ENCODE data around the gene ZNF624.
"Not testable (repeated sequence)": the region's sequence is repeated elsewhere in the genome, so short reads cannot be mapped to it uniquely, and the experiment has no call there.

Gene ZNF624

DNA sequence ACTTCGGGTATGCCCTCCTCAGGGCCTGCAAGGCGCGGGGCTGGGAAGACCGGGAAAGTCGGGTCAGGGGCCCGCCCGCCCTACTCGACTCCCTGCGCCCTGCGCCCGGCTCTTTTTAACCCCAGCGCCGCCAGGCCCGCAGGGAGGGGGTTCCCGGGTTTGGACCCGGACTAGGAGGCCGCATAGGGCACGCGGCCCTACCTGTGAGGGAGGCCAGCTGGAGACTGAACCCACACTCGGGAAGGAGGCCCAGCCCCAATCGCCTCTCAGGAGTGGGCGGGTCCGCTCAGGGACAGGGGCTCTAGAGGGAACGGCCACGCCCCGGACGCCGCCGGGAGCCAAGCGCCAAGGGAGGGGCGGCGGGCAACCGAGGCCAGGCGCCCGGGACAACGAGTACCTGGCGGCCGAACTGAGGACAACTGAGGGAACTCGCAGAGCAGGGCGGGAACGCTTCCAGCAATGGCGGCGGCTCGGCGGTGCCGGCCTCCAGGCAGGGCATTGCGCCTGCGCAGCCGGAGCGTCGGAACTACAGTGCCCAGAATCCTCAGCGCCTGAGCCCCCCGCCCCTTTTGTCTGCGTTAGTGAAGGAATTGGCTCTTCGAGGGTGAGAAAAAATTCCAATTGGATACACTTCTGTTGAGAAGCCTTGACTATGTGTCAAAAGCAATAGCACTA, at the start of gene ZNF624:
ZNF624 (minus strand) TSS at position 484 of the 675 bp plus-strand sequence.
- peak; percentile 69 for DNase-seq (ENCODE audit: low read depth)

DNA sequence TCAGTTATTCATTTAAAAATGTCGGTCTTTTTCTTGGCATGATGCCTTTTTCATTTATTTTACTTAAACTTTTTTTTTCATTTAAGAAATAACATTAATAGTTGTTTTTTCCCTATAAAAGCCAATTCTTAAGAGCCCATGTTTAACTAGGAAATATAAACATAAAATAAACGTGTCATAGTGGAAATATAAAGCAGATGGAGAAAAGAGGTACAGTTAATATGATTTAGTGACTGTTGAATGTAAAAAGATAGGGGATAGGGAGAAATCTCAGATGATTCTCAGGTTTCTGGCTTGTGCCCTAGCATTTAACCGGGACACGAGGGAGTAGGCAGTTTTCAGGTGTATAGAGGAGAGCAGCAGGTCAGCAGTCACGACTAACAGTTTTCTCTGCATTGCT, 44.0 kb upstream of the ZNF624 start:
- DNase-seq (ENCODE audit: low read depth) = not testable (repeated sequence)

DNA sequence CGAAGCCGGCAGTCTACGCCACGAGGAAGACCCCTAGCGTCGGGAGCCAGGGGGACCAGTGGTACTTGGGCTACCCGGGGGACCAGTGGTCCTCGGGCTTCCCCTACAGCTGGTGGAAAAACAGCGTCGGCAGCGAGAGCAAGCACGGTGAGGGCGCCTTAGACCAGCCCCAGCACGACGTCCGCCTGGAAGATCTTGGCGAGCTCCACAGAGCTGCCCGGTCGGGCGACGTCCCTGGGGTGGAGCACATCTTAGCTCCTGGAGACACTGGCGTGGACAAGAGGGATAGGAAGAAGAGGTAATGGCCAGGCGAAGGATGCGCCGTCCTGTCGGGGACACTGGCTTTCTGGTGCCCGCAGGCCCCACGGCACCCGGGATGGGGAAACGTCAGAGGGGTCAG, 36.8 kb upstream of the ZNF624 start:
- DNase-seq (ENCODE audit: low read depth) = not testable (repeated sequence)

DNA sequence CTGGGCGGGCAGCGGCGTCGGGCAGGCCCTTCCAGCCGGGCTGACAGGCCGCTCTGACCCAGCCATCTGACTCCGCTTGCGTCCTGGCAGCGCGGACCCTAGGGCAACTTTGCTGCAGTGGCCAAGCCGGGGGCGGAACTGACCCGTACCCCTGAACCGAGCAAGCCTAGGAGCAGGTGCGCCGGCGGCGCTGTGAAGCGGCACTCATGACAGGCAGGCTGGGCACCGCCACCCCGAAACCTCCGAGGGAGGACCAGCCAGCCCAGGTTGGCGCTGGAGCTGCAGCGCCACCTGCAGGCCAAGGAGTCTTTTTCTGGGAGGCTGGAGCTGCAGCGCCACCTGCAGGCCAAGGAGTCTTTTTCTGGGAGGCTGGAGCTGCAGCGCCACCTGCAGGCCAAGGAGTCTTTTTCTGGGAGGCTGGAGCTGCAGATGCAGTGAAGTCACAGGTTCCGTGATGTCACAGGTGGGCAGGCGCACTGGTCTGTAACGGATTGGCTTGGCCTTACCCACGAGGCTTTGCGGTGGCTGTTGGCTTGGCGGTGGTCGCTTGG, 36.2 kb upstream of the ZNF624 start, which contains the start of gene CCDC144A:
CCDC144A (plus strand) TSS at position 511 of the 551 bp plus-strand sequence. CDS start 160 bp downstream, outside the sequence.
- not testable (repeated sequence) for DNase-seq (ENCODE audit: low read depth)

DNA sequence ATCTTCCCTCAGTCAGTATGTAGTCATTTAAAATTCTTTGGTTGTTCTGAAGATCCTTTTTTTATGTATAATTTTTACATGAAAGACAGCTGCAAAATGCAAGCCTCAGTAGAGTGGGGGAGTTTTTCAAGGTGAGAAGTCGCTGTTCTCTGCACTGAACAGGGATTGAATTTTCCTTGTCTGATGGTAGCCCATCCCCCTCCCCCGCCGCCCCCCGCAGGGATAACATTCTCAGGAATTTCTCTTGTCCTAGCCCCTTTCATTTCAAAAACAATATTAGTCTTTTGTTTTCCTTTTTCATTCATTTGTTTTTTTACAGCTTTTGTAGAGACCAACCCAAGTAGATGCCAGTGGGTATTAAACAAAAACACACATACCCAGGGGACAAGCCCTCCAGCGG, 33.5 kb upstream of the ZNF624 start:
- DNase-seq (ENCODE audit: low read depth) = not testable (repeated sequence)

DNA sequence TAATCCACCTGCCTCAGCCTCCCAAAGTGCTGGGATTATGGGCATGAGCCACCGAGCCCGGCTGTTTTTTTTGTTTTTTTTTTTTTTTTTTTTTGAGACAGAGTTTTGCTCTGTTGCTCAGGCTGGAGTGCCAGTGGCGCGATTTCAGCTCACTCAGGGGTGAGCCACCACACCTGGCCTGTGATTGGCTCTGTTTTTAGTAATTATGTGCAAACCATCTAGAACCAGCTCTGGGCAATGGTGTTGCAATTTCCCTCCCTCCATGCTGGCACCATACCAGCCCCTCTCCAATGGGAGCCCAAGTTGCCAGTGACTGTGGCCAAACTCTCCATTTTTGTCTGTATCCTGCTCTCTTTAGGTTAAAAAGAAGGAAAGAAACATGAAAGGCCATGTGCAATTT, 32.4 kb upstream of the ZNF624 start:
- not testable (repeated sequence) for DNase-seq (ENCODE audit: low read depth)

DNA sequence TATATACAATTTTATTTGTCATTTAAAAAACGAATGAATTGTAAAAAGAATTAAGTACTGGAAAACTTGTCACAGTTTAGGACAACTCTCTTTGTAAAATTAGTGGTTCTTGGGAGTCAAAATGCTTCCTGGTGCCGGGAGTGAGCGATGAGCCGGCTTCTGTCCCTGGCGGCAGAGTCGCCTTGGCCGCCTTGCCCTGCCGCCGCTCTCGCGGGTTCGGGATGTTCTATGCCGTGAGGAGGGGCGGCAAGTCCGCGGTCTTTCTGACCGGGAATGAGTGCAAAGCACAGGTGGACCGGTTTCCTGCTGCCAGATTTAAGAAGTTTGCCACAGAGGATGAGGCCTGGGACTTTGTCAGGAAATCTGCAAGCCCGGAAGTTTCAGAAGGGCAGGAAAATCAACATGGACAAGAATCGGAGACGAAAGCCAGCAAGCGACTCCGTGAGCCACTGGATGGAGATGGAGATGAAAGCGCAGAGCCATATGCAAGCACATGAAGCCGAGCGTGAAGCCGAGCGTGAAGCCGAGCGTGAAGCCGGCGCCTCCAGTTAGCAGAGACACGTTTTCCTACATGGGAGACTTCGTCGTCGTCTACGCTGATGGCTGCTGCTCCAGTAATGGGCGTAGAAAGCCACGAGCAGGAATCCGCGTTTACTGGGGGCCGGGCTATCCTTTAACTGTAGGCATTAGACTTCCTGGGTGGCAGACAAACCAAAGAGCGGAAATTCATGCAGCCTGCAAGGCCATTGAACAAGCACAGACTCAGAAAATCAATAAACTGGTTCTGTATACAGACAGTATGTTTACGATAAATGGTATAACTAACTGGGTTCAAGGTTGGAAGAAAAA, 29.9 kb upstream of the ZNF624 start:
- not testable (repeated sequence) for DNase-seq (ENCODE audit: low read depth)

DNA sequence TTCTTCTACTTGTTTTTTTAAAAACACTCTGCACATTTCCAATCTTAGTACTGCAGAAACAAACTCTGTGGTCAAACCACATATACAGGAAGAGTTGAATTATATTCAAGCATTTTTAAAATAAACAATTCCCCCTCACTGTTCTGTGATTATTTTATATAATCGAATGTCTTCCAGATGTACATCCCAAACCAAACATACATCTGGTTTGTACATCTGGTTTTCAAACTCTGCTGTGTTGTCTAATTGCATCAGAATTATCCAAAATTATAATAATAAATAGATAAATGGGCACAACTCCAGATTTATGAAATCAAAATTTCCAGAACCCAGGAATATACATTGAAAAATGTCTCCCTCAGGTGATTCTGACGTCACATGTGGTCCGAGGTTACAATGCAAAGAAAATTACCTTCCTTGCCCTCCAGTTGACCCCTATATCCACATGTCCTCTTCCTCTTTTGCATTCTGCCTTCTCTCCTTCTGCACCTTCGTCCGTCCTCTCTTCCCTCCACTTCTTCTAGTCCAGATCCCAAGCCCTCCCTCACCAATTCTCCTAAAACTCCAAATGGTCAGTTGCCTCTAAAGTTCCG, 23.1 kb upstream of the ZNF624 start:
- no peak for DNase-seq (ENCODE audit: low read depth)

DNA sequence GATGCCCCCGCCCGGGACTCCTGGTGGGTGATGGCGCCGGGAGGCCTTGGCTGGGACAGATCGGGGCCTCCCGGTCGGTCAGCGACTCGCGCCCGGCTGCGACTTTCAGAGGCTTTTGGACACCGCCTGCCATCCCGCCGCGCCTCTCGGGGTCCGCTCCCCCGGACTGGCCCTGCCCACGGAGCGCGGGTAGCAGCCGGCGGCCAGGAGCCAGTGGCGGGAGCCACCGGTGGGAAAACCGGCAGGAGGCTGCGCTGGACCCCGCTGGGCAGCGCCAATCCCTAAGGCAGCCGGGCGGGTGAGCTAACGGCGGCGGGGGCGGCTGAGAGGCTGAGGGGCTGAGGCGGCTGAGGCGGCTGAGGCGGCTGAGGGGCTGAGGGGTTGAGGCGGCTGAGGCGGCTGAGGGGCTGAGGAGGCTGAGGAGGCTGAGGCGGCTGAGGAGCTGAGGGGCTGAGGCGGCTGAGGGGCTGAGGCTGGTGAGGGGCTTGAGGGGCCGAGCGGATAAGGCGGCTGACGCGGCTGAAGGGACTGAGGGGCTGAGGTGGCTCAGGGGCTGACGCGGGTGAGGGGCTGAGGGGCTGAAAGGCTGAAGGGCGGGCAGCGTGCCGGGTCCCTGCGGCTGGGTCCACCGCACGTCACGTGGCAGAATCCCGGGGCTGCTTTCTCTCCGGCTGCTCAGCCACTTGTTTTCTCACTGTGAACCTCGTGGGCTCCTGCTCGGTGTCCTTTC, 13.4 kb upstream of the ZNF624 start:
- DNase-seq (ENCODE audit: low read depth) = not testable (repeated sequence)

DNA sequence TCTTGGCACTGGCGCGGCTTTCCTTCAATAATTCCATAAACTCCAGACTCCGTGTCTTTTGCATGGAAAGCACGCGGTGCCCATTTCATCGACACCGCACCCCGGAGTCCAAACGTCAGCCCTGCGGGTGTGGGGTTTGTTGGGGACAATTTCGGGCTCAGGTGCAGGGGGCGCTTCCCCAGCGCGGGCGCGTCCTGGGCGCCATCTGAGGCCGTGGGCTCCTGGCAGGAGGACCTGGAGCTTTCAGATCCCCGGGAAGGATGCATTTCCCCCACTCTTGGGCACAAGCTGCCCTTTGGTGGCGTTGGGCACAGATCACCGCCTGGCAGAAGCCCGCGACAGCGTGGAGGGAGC, 12.9 kb upstream of the ZNF624 start:
- not testable (repeated sequence) for DNase-seq (ENCODE audit: low read depth)

DNA sequence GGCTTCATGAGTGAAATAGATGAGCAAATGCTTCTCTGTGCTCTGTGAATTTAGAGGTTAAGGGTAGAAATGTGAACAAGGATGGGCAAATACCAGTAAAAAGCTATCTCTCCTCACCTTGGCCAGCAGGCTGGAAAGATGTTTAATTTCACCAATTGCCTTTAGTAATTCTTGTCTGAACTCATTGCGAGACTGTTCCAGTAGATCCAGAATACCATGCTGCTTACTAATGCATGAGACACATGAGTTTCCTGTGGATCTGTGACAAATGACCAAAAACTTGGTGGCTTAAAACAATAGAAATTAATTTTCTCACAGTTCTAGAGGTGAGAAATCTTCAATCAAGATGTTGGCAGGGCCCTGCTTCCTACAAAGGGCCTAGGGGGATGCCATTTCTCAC, 9.3 kb upstream of the ZNF624 start:
- DNase-seq (ENCODE audit: low read depth) = no peak

DNA sequence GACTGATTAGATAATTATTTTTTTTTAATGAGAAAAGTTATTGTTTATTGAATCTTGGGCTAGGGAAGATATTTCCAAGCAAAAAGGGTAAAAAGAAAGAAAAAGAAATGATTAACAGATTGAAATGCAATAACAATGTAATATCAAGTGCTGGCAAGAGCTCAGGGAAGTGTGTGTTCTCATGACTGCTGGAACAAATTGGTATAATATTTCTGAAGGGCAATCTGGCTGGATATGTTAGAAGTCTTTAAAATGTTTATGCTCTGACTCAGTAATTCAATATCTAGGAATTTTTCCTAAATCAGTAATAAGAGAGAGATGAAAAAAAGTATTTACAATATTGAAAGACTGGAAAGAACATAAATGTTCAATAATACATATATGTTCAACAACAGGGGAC, 7.6 kb upstream of the ZNF624 start:
- DNase-seq (ENCODE audit: low read depth) = no peak

DNA sequence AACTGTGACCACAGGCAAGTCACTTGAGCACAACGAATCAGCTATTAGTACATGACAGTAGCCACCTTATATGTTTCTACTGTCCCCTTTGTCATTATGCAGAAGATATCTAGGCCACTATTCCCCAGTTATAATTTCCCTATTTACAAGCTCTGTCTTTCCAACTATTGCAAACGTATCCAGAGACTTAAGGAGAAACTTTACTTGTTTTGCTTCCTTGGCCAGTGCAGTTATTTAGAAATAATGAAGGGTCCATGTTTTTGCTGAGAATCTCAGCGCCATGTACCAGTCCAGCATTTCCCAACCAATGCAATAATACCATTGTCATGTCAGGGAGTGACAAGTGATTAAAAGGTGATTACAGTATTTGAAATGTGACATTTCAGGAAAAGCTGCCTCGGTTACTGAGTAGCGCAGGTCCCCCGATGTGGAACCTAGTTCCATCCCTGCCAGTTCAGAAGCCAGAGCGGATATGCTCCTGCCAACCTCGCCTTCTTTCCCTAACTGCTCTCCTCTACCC, 743 bp downstream of the ZNF624 start:
- DNase-seq (ENCODE audit: low read depth) = no peak

DNA sequence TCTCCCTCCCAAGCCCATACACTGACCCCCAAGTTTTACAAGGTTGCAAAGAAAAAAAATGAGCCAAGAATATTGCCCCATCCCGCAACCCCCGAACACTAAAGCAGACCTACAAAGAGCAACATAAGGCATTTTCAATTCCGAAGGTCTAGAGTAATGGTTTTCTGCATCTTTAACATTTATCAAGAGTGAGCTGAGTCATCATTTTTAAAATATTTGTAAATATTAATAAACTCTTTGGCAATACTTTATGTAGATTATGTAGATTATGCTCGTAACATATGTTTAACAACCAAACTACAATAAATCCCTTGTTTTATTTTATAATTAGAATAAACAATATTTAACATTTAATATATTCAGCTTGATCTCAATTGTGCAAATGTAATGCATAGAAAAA, 1.4 kb downstream of the ZNF624 start:
- no peak for DNase-seq (ENCODE audit: low read depth)

DNA sequence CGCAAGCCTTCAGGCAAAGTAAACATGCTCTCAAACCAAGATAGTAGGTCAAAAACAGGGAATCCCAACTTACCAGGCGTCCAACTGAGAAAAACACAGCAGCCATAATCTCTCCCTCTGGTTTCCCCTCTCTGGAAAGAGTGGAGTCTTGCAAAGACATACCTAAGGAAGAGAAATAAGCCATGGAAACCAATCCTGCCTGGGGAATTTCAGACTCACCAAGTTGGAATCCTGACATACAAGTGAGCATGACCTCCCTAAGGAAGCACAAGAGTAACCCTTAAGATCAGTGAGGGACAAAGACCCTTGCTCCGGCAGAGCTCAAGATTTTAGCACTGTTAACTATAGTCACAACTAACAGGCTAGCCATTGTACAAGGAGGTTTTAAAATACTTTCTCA, 4.1 kb downstream of the ZNF624 start:
- no peak for DNase-seq (ENCODE audit: low read depth)

DNA sequence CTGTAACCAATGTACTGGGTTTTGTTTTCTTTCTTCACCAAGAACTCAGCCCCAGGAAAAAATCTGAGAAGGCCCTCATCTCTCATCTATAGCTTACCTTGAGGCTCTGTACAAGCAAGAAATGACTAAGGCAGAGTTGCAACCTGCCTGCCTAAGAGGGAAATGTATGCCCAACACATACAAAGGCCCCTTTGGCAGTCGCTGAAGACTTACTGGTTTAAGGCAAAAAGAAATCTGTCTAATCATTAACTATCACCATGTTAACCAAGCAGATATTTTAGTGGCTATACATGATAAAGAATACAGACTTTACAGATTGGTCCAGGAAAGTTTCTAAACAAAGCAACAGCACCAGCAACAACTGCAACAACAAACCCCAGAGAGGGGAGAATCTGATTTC, 14.2 kb downstream of the ZNF624 start:
- no peak for DNase-seq (ENCODE audit: low read depth)

DNA sequence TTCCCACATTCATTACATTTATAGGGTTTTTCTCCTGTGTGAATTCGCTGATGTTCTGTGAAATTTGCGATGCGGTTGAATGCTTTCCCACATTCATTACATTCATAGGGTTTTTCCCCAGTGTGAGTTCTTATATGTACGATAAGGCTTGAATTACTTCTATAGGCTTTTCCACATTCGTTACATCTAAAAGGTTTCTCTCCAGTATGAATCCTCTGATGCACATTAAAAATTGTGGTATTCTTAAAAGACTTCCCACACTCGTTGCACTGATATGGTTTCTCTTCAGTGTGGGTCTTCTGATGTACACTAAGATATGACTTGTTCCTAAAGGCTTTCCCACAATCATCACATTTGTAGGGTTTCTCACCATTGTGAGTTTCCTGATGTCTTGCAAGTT, 30.4 kb downstream of the ZNF624 start:
- no peak for DNase-seq (ENCODE audit: low read depth)

DNA sequence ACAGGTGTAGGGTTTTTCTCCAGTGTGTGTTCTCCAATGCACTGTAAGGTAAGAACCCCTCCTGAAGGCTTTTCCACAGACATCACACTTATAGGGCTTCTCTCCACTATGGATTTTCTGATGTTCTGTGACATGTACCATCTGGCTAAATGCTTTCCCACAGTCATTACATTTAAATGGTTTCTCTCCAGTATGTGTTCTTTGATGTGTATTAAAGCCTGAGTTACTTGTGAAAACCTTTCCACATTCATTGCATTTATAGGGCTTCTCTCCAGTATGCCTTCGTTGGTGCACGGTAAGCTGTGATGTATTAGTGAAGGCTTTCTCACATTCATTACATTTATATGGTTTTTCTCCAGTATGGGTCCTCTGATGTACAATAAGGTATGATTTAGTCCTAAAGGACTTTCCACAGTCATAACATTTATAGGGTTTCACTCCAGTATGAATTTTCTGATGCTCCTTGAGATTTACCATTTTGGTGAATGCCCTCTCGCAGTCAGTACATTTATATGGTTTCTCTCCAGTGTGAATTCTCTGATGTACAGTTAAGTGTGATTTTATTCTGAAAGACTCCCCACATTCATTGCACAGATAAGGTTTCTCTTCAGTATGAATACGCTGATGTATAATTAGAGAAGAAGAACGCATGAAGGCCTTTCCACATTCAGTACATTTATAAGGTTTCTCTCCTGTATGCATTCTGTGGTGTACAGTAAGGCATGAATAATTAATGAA, 30.9 kb downstream of the ZNF624 start:
- DNase-seq (ENCODE audit: low read depth) = no peak

DNA sequence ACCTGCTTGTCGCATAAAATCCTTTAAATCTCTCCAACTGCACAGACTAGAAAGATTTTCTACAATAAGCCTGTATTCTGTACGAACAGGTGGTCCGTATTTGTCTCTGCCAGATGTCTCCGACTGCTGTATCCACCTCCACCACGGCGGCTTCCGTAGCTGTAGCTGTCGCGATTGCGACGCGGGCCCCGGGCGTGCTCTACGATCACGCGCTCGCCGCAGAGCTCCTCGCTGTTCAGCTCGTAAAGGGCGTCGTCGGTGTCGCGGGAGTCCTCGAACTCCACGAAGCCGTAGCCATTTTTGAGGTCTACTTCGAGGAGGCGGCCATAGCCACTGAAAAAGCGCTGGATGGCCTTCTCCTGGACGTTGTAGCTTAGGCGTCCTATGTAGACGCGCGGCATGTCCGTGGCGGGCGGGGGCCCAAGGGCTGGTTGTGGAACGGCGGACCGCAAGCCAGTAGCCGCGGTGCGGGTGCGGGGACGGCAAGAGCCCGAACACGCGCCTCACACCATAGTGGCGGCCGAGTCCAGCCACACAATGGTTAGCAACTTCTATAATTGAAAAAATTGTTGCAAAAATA, 36.1 kb downstream of the ZNF624 start:
- DNase-seq (ENCODE audit: low read depth) = no peak

DNA sequence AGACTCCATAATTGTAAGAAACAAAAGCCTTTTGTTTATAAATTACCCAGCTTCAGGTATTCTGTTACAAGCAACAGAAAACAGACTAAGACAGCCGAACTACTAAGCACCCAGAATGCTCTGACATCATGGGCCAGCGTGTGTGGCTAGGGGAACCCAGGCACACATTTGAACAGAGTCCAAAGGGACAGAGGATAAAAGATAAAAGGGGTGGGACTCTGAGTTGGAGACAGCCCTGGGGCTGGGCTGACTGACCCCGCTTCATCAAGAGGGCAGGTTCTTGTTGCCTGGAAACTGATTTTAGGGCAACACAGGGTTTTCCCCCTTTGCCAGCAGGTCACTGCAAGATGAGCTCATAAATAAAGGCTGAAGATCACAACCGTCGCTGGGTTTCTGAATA, 54.1 kb downstream of the ZNF624 start:
- no peak for DNase-seq (ENCODE audit: low read depth)
